PC-3 (cell line): ENCODE data around the gene AIFM3.

Source experiments
- CTCF ChIP-seq: fragments of 300-600 bp; sonication (generic); conservative IDR thresholded peaks from 2 replicates; pipeline ENCODE4 v1.5.1; 2017; ENCODE audit warnings: antibody characterized with exemption, low read depth, mild to moderate bottlenecking, low read length
- EZH2 ChIP-seq: fragments of 300-600 bp; sonication (generic); IDR thresholded peaks from one replicate; pipeline ENCODE4 v1.6.1; 2017; ENCODE audit warnings: antibody characterized with exemption, mild to moderate bottlenecking, low read length; ENCODE audit not compliant: unreplicated experiment
- EZH2phosphoT487 ChIP-seq: fragments of 300-600 bp; sonication (generic); IDR thresholded peaks from 2 replicates; pipeline ENCODE4 v1.6.1; 2018; ENCODE audit warnings: mild to moderate bottlenecking, antibody characterized with exemption, low read length, borderline replicate concordance

- TF ChIP-seq CTCF (no peak), EZH2phosphoT487 (no peak), EZH2 (no peak)
These were observed 2.8 kb upstream of the AIFM3 start for GRCh38 chr22:20964090-20964798.
